Muscle layer of duodenum (tissue), 2 donors: ENCODE measurements around the gene ABLIM2.

Experiments
- H3K27ac ChIP-seq: one replicate; pipeline ENCODE4 v1.7.0; 2013; ENCODE audit warnings: mild to moderate bottlenecking, low read length
- H3K27me3 ChIP-seq: one replicate; pipeline ENCODE4 v1.7.0; 2013; ENCODE audit warnings: low read depth, mild to moderate bottlenecking, control low read depth, low read length
- H3K36me3 ChIP-seq, 2 donors: one replicate each; pipeline ENCODE4 v1.7.0; 2013; ENCODE audit warnings: low read length in 2 of 2, control low read depth in 1 of 2, mild to moderate bottlenecking in 1 of 2; ENCODE audit not compliant: insufficient read depth in 2 of 2, control insufficient read depth in 1 of 2
- H3K4me1 ChIP-seq, 2 donors: one replicate each; pipeline ENCODE4 v1.7.0; 2013; ENCODE audit warnings: low read length in 2 of 2, mild to moderate bottlenecking in 2 of 2, control low read depth in 1 of 2, moderate library complexity in 1 of 2; ENCODE audit not compliant: insufficient read depth in 2 of 2, control insufficient read depth in 1 of 2
- H3K4me3 ChIP-seq, 2 donors: one replicate each; pipeline ENCODE4 v1.7.0; 2013; ENCODE audit warnings: low read length in 2 of 2, low read depth in 1 of 2, mild to moderate bottlenecking in 1 of 2
- H3K9me3 ChIP-seq, 2 donors: one replicate each; pipeline ENCODE4 v1.7.0; 2013; ENCODE audit warnings: low read length in 2 of 2, control low read depth in 1 of 2, mild to moderate bottlenecking in 1 of 2; ENCODE audit not compliant: control insufficient read depth in 1 of 2
- donor health status: healthy.

The ABLIM2 gene

DNA sequence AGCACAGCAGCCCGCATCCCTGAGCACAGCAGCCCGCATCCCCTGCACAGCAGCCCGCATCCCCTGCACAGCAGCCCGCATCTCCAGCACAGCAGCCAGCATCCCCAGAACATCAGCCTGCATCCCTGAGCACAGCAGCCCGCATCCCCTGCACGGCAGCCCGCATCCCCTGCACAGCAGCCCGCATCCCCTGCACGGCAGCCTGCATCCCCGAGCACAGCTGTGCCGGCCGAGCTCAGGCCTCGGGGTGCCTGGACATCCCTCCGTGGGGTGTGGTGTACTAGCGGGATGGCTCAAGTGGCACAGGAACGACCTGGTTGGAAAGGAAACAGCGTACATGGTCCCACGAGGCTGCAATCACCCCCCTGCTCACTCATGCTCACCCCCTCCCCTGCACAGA lies 26.8 kb downstream of the ABLIM2 start:
- Histone ChIP-seq H3K36me3 (no peaks in the 10 kb centered on the region), H3K27ac (no peak overlapping the region), H3K27me3 (no peaks in the 10 kb centered on the region), H3K4me3 (no peak overlapping the region), H3K4me1 (no peaks in the 10 kb centered on the region), H3K9me3 (no peaks in the 10 kb centered on the region)

DNA sequence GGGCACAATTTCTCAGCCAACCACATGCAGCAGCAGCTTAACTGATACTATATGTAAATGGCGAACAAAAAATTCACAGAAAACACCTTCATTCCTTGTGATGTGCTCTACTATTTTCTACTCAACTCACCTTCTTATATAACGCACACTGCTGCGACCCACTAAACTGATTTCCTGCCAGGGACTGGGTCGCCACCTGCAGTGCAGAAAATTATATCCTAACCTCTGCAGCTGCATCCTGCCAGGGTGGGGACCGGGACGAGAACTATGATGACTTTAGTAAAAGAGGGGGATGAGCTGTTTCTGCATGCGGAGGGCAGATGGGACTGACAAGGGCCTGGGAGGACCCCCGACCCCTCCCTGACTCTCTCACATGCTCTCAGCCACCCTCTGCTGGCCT lies 27.4 kb downstream of the ABLIM2 start:
- no peaks in the 10 kb centered on the region for H3K36me3 ChIP-seq
- H3K9me3 ChIP-seq: no peaks in the 10 kb centered on the region
- H3K27me3 ChIP-seq: no peaks in the 10 kb centered on the region
- no peak overlapping the region for H3K4me3 ChIP-seq
- no peaks in the 10 kb centered on the region for H3K4me1 ChIP-seq
- H3K27ac ChIP-seq: no peak overlapping the region

DNA sequence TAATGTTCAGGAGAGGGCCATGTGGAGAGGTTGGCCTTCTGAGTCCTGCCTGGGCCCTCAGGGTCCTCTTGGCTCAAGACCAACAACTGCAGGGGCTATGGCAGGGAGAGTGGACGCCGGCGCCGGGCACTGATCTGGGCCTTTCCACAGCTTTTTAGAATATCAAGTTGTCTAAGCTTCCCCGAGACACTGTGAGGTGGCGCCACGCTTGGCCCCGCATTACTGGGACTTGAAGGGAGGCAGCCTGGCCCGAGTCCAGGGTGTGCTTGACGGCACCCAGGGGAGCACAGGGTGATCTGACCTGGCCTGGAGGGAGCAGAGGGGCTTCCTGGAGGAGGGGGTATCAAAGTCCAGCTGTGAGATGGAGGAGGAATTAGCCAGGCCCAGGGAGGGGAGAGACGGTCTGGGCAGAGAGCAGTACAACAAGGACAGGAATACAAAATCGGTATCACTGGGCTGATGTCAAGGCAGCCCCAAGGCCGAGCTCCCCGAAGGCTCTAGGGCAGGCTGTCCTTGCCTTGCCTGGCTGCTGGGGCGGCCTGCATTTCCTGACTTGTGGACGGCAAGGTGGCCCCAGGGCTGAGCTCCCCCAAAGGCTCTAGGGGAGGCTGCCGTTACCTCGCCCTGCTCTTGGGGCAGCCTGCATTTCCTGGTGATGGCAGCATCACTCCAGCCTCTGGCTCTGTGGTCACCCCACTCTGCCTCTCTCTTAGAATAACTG lies 28.1 kb downstream of the ABLIM2 start:
- Histone ChIP-seq H3K36me3 (no peaks in the 10 kb centered on the region), H3K9me3 (no peaks in the 10 kb centered on the region), H3K27me3 (no peaks in the 10 kb centered on the region), H3K4me1 (no peaks in the 10 kb centered on the region), H3K4me3 (no peak overlapping the region), H3K27ac (no peak overlapping the region)

DNA sequence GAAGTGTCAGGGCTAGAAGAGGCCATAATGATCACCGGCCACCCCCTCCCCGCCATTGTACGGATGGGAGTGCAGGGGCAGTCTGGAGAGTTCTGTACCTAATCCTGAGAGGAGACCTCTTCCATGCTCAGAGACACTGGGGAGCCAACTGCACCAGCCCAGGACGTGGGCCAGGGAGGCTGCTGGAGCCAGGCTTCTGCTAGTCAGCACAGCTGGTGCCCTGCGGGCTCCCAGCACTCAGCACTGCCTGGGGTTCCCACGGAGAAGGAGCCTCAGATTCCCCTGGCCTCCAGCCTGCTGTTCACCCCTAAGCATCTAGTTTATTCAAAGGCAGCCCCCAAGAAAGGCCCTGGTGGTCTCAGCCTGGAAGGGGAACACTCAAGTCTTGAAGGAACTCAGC lies 28.8 kb downstream of the ABLIM2 start:
- H3K27ac ChIP-seq: no peak overlapping the region
- no peaks in the 10 kb centered on the region for H3K36me3 ChIP-seq
- H3K4me1 ChIP-seq: no peaks in the 10 kb centered on the region
- H3K27me3 ChIP-seq: no peaks in the 10 kb centered on the region
- no peak overlapping the region for H3K4me3 ChIP-seq
- H3K9me3 ChIP-seq: no peaks in the 10 kb centered on the region

DNA sequence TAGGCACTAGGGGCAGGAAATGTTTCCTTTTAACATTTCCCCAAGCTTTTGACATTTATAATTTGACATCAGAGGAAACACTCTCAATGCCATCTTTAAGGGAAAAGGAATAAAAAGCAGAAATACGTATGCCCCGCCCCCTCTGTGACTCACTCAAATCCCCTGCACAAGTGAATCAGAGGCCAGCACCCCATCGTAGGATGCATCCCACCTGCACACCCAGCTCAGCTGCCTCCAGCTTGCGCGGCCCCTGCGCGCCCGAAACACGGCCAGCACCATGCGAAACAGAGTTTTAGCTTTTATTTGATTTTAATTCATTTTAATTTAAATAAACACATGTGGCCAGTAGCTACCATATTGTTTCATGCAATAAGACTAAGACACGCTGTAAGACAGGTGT lies 29.5 kb downstream of the ABLIM2 start:
- Histone ChIP-seq H3K27ac (no peak overlapping the region), H3K9me3 (no peaks in the 10 kb centered on the region), H3K36me3 (no peaks in the 10 kb centered on the region), H3K27me3 (no peaks in the 10 kb centered on the region), H3K4me3 (no peak overlapping the region), H3K4me1 (no peaks in the 10 kb centered on the region)

DNA sequence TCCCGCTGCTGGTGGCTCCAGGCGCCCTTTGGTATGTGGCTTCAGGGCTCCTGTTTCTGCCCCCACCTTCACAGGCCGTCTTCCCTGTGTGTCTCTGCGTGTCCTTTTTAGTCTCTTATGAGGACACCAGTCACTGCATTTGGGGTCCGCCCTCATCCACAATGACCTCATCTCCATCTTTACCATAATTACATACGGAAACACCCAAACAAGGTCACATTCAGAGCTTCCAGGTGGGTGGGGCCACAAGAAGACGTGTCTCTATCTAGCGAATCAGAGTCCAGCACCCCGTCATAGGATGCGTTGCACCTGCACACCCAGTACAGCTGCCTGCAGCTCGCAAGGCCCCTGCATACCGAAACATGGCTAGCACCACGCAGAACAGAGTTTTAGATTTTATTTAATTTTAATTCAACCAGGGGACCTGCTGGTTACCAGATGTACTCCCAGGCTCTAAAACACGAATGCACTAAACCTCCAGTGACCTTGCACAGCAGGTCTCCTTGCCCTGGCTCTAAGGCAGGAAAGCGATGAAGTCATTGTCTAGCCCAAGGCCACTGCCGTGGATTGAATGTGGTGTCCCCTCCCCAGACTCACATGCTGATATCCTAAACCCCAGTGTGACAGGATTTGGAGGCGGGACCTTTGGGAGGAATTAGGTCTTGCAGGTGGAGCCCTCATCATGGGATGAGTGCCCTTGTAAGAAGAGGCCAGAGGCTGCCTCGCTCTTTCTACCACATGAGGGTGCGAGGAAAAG lies 30.3 kb downstream of the ABLIM2 start:
- H3K27ac ChIP-seq: no peak overlapping the region

DNA sequence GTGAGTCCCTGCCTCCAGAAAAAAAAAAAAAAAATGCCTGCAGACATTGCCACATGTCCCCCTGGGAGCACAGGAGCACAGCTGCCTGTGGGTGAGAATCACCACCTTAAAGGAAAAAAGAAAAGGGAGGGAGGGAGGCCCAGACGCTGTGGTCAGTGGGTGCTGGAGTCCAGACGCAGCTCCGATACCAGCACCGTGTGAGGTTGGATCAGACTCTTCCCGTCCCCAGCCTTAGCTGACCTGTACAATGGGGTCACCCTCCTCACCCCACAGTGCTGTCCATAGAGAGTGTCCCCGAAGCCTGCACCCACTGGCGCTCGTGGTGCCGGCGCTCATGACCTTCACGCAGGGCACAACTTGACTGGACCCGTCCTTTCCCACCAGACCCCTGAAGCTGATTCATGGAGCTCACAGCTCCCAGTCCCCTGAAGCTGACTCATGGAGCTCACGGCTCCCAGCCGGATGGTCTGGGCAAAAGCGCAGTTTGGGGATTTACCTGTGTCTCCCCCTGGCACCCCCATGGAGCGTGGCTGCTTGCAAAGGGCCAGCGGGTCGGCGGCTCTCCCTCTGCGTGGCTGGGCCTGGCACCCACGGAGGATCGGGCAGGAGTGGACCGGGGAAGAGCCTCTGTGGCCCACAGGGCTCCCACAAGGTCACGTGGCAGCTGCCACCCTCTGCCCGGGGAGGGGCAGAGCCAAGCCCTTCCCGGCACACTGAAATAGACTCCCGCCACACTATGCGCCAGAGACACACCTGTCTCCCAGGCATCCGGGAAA lies 31.4 kb downstream of the ABLIM2 start:
- no peak overlapping the region for H3K4me3 ChIP-seq
- no peaks in the 10 kb centered on the region for H3K36me3 ChIP-seq
- H3K27ac ChIP-seq: no peak overlapping the region
- no peaks in the 10 kb centered on the region for H3K9me3 ChIP-seq
- no peaks in the 10 kb centered on the region for H3K4me1 ChIP-seq
- H3K27me3 ChIP-seq: no peaks in the 10 kb centered on the region

More for the DNA sequence above, 30.3 kb downstream of the ABLIM2 start:
- no peaks in the 10 kb centered on the region for H3K36me3 ChIP-seq
- no peaks in the 10 kb centered on the region for H3K4me1 ChIP-seq
- H3K9me3 ChIP-seq: no peaks in the 10 kb centered on the region
- no peak overlapping the region for H3K4me3 ChIP-seq
- no peaks in the 10 kb centered on the region for H3K27me3 ChIP-seq

DNA sequence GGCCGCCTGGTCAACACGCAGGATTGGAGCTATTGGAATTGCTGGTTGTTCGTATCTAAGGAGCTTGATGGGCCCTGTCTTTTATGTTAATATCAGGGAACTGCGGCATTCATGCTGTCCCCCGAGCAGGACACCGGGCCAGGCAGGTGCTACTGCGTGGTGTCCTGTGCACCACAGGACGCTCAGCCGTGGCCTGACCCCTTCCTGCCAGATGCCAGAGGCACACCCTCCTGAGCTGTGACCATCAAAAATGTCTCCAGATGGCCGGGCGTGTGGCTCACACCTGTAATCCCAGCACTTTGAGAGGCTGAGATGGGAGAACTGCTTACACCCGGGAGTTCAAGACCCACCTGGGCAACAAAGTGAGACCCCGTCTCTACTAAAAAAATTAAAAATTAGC lies 32.1 kb downstream of the ABLIM2 start:
- Histone ChIP-seq H3K9me3 (no peaks in the 10 kb centered on the region), H3K27ac (no peak overlapping the region), H3K27me3 (no peaks in the 10 kb centered on the region), H3K36me3 (no peaks in the 10 kb centered on the region), H3K4me1 (no peaks in the 10 kb centered on the region), H3K4me3 (no peak overlapping the region)

DNA sequence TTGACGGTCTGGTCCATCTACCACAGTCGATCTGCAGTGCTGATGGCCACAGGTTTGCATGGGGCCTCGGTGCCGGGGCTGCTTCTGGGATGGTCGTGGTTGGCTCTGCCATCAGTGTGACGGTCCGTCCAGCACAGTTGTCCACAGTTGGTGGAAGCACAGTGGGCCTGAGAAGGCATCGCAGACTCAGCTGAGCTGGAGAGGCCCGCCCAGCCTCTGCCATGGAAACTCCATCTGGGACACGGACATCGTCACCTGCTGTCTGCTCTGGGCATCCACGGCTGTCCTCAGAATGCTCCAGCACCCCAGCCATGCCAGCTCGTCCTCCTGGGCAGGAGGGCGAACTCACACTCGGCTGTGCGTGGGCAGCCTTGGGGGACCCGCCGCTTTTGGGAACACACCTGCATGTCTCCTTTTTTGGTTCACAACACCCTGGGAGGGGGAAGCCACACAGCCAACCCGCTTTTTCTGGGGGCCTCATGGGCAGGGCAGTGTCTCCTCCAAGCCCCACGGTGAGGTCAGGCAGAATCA lies 33.0 kb downstream of the ABLIM2 start:
- no peaks in the 10 kb centered on the region for H3K4me1 ChIP-seq
- H3K4me3 ChIP-seq: no peak overlapping the region
- H3K9me3 ChIP-seq: no peaks in the 10 kb centered on the region
- no peaks in the 10 kb centered on the region for H3K27me3 ChIP-seq
- no peak overlapping the region for H3K27ac ChIP-seq
- no peaks in the 10 kb centered on the region for H3K36me3 ChIP-seq

DNA sequence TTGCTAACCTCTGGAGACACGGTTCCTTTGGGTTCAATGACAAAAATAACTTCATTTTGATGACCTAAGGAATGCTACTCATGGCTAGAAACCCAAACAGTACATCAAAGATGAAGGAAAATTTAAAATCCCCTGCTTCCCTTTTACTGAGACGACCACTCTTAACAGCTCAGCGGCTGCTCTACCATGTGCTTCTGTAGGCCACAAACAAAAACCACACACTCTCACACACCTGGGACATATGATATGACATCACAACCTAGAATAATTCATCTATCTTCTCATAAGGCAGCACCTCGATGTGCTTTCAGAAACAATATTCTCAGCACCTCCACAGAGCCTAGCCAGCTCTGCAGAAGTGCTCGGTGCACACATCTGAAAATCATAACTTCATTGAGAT lies 34.7 kb downstream of the ABLIM2 start:
- no peaks in the 10 kb centered on the region for H3K36me3 ChIP-seq
- H3K4me1 ChIP-seq: no peaks in the 10 kb centered on the region
- H3K27ac ChIP-seq: no peak overlapping the region

DNA sequence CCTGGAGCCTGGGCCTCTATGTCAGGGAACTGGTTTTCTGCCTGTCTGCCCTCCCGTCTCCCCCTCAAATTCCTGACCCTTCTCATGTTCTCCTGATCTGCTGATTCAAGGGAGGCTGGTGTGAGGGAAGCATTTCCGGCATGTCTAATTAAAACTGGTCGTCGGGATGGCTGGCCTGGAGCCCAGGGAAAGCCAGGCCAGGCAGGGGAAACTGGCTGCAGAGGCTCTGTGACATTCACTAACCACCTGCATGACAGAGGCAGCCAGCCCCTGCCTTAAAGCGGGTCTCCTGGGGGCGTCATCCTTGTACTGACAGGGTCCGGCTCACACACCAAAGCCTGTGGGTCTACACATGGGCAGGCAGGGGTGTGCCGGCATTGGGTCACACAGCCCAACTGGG lies 35.2 kb downstream of the ABLIM2 start:
- Histone ChIP-seq H3K4me1 (no peaks in the 10 kb centered on the region), H3K27ac (no peak overlapping the region), H3K27me3 (no peaks in the 10 kb centered on the region)

More for the DNA sequence above, 34.7 kb downstream of the ABLIM2 start:
- no peak overlapping the region for H3K4me3 ChIP-seq
- no peaks in the 10 kb centered on the region for H3K27me3 ChIP-seq
- no peaks in the 10 kb centered on the region for H3K9me3 ChIP-seq

More for the DNA sequence above, 35.2 kb downstream of the ABLIM2 start:
- Histone ChIP-seq H3K36me3 (no peaks in the 10 kb centered on the region), H3K9me3 (no peaks in the 10 kb centered on the region), H3K4me3 (no peak overlapping the region)
